K562 (cell line): ENCODE results near the gene MTRF1L.

Source experiments
- C11orf30 ChIP-seq: fragments of 450-650 bp; IDR thresholded peaks from 2 replicates; pipeline ENCODE4 v1.6.1; 2016; ENCODE audit warnings: low read depth, mild to moderate bottlenecking
- CREB1 ChIP-seq, 2 experiments: sonication (generic) in 1 of 2; formaldehyde crosslinking in 1 of 2; IDR thresholded peaks; 2 replicates each; pipeline versions ENCODE4 v1.6.1 to v1.8.0; 2012 to 2022; ENCODE audit warnings: inconsistent platforms in 1 of 2, mild to moderate bottlenecking in 1 of 2, missing genetic modification reagents in 1 of 2, moderate library complexity in 1 of 2
- JUN ChIP-seq, 2 experiments: sonication (generic) in 1 of 2; formaldehyde crosslinking in 1 of 2; IDR thresholded peaks; 2 replicates each; pipeline versions ENCODE4 v1.6.1 to v1.8.0; 2012 to 2022; ENCODE audit warnings: borderline replicate concordance in 2 of 2, mild to moderate bottlenecking in 2 of 2, improper control_type of control experiment in 1 of 2, low read depth in 1 of 2, low read length in 1 of 2, missing genetic modification reagents in 1 of 2
- NFE2 ChIP-seq: IDR thresholded peaks from 2 replicates; pipeline ENCODE4 v1.6.1; 2014; ENCODE audit warnings: antibody characterized with exemption, low read depth
- SIX5 ChIP-seq, 2 experiments: IDR thresholded peaks; 2 replicates each; pipeline ENCODE4 v1.6.1; 2011; ENCODE audit warnings: low read length in 2 of 2, borderline replicate concordance in 1 of 2, low read depth in 1 of 2, mild to moderate bottlenecking in 1 of 2, moderate library complexity in 1 of 2; ENCODE audit not compliant: insufficient read depth in 1 of 2
- ZFP30 ChIP-seq: fragments of 250-450 bp; sonication (Bioruptor Pico); IDR thresholded peaks from 2 replicates; pipeline ENCODE4 v1.8.0; 2022; ENCODE audit warnings: moderate library complexity, mild to moderate bottlenecking, inconsistent platforms, borderline replicate concordance
- TF ChIP-seq, protein P1 (sequence below), 3 experiments: IDR thresholded peaks in 2 of 3; conservative IDR thresholded peaks in 1 of 3; 2 replicates each; pipeline ENCODE4 v1.5.1; 2011 to 2012; ENCODE audit warnings: low read length in 3 of 3, mild to moderate bottlenecking in 3 of 3, control low read depth in 2 of 3, improper control_type of control experiment in 1 of 3, inconsistent platforms in 1 of 3, low read depth in 1 of 3, mixed read lengths in 1 of 3, moderate library complexity in 1 of 3; ENCODE audit not compliant: insufficient read depth in 2 of 3

- TF ChIP-seq, protein P1, sequence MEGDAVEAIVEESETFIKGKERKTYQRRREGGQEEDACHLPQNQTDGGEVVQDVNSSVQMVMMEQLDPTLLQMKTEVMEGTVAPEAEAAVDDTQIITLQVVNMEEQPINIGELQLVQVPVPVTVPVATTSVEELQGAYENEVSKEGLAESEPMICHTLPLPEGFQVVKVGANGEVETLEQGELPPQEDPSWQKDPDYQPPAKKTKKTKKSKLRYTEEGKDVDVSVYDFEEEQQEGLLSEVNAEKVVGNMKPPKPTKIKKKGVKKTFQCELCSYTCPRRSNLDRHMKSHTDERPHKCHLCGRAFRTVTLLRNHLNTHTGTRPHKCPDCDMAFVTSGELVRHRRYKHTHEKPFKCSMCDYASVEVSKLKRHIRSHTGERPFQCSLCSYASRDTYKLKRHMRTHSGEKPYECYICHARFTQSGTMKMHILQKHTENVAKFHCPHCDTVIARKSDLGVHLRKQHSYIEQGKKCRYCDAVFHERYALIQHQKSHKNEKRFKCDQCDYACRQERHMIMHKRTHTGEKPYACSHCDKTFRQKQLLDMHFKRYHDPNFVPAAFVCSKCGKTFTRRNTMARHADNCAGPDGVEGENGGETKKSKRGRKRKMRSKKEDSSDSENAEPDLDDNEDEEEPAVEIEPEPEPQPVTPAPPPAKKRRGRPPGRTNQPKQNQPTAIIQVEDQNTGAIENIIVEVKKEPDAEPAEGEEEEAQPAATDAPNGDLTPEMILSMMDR (IDR thresholded peaks at IDR 0.05 in 2 of 3, conservative IDR thresholded peaks at IDR 0.05 in 1 of 3; ENCODE audit: insufficient read depth in 2 of 3, low read depth in 1 of 3, low read length in 3 of 3): no peak
- TF ChIP-seq CREB1 (IDR thresholded peaks at IDR 0.05) (0 out of 2 replicates have a peak, but pooled peaks have one; percentile 20), CREB1 (CRISPR knock-in tag; IDR thresholded peaks at IDR 0.05) (no peak), NFE2 (no peak), ZFP30 (CRISPR knock-in tag) (no peak), C11orf30 (no peak), JUN (IDR thresholded peaks at IDR 0.05; ENCODE audit: borderline replicate concordance, low read depth, low read length) (no peak), JUN (CRISPR knock-in tag; IDR thresholded peaks at IDR 0.05; ENCODE audit: borderline replicate concordance) (no peak), SIX5 (IDR thresholded peaks at IDR 0.05; ENCODE audit: borderline replicate concordance in 1 of 2, insufficient read depth in 1 of 2, low read depth in 1 of 2, low read length in 2 of 2) (no peak)
These were observed 21.9 kb downstream of the MTRF1L start for GRCh38 chr6:152980656-152981055.
